ENCODE results near the gene BIN1.

DNA sequence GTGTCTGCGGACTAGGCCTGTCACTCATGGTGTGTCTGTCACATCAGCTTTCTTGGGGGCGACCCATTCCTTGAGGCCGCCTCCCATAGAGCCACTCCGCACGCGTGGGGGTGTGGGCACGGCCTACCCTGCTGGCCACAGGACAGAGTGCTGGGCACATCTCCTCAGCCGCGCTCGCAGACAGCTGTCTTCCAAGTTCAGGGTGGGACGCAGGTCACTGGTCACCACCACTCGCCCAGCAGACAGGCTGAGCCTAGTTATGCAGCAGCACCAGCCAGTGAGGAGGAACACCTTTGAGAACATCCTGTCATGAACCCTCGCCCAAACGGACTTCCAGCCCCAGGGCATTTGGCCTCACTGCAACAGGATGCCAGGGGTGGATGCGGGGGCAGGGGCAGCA, 30.8 kb upstream of the BIN1 start:
- TF ChIP-seq, protein P1, sequence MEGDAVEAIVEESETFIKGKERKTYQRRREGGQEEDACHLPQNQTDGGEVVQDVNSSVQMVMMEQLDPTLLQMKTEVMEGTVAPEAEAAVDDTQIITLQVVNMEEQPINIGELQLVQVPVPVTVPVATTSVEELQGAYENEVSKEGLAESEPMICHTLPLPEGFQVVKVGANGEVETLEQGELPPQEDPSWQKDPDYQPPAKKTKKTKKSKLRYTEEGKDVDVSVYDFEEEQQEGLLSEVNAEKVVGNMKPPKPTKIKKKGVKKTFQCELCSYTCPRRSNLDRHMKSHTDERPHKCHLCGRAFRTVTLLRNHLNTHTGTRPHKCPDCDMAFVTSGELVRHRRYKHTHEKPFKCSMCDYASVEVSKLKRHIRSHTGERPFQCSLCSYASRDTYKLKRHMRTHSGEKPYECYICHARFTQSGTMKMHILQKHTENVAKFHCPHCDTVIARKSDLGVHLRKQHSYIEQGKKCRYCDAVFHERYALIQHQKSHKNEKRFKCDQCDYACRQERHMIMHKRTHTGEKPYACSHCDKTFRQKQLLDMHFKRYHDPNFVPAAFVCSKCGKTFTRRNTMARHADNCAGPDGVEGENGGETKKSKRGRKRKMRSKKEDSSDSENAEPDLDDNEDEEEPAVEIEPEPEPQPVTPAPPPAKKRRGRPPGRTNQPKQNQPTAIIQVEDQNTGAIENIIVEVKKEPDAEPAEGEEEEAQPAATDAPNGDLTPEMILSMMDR (IDR thresholded peaks at IDR 0.05; ENCODE audit: low read depth, low read length) = no peak
- no peak for TF ChIP-seq EZH2phosphoT487 (IDR thresholded peaks at IDR 0.05; ENCODE audit: low read depth)
